Measurements from ENCODE around the gene IL1RAPL2. TPM values are rescaled to one million over a fixed set of nuclear protein-coding genes. Genes with fewer than 3 reads are reported as not detected.

IL1RAPL2 gene
- total RNA-seq, 1 donor from 2014 or later: not detected

DNA sequence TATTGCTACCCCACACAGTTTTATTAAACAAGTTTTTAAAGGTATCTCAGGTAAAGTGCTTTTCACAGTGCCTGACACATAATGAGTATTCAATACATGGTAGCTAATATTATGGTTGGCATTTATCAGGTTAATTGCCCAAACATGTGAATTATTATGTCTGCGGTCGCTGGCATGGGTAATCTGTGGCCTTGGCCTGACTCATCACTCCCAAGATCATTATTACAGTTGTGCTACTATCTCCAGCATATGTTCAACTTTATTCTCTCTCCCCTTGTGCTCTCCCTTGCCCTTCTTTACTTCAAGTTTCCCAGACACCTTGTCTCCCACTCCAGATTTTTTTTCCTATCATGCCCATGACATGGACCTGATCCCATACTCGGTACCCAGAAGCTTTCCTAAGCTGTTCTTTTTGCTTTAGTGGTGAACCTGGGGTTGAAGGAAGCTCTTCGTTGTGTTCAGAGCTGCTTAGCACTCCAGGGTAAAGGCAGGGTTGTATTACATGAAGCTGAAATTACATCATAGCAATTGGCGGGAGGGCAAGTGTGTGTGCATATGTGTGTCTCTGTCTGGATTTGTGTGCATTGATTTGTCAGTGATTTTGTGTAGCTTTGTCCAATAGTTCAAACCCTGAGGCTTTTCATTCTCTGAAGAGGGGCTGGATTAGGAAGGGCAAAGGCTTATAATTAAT lies 1079.8 kb downstream of the IL1RAPL2 start:
- no peaks in the 10 kb centered on the region for H3K4me1 ChIP-seq
- H3K4me2 ChIP-seq: no peak overlapping the region
- no peak for DNase-seq (ENCODE audit: low spot score)
- H3K4me3 ChIP-seq: no peak overlapping the region
- no peak overlapping the region for H3K27ac Mint-ChIP-seq
- H3K36me3 Mint-ChIP-seq: no peaks in the 10 kb centered on the region
- H3K79me2 ChIP-seq (ENCODE audit: low read depth): no peaks in the 10 kb centered on the region
- H3K27me3 ChIP-seq: no peaks in the 10 kb centered on the region
- H3F3A ChIP-seq (ENCODE audit: low read depth): no peaks in the 10 kb centered on the region
- H3K36me3 ChIP-seq: no peaks in the 10 kb centered on the region
- H3K9ac ChIP-seq: no peak overlapping the region
- H3K9me3 Mint-ChIP-seq: no peaks in the 10 kb centered on the region
- TF ChIP-seq EZH2 (IDR thresholded peaks at IDR 0.05): no peak
- TF ChIP-seq, protein P1, sequence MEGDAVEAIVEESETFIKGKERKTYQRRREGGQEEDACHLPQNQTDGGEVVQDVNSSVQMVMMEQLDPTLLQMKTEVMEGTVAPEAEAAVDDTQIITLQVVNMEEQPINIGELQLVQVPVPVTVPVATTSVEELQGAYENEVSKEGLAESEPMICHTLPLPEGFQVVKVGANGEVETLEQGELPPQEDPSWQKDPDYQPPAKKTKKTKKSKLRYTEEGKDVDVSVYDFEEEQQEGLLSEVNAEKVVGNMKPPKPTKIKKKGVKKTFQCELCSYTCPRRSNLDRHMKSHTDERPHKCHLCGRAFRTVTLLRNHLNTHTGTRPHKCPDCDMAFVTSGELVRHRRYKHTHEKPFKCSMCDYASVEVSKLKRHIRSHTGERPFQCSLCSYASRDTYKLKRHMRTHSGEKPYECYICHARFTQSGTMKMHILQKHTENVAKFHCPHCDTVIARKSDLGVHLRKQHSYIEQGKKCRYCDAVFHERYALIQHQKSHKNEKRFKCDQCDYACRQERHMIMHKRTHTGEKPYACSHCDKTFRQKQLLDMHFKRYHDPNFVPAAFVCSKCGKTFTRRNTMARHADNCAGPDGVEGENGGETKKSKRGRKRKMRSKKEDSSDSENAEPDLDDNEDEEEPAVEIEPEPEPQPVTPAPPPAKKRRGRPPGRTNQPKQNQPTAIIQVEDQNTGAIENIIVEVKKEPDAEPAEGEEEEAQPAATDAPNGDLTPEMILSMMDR (IDR thresholded peaks at IDR 0.05): no peak
- no peak for TF ChIP-seq EZH2phosphoT487 (IDR thresholded peaks at IDR 0.05)
- H4K20me1 ChIP-seq (ENCODE audit: low read depth): no peaks in the 10 kb centered on the region
- no peaks in the 10 kb centered on the region for H3K27me3 Mint-ChIP-seq (ENCODE audit: insufficient read depth, low read depth)
- no peak overlapping the region for H3K27ac ChIP-seq
- no peaks in the 10 kb centered on the region for H3K4me1 Mint-ChIP-seq
- H3K4me3 Mint-ChIP-seq: no peak overlapping the region
- H2AFZ ChIP-seq (replicated peaks): no peak overlapping the region
- no peaks in the 10 kb centered on the region for H3K9me3 ChIP-seq (ENCODE audit: low read depth)

DNA sequence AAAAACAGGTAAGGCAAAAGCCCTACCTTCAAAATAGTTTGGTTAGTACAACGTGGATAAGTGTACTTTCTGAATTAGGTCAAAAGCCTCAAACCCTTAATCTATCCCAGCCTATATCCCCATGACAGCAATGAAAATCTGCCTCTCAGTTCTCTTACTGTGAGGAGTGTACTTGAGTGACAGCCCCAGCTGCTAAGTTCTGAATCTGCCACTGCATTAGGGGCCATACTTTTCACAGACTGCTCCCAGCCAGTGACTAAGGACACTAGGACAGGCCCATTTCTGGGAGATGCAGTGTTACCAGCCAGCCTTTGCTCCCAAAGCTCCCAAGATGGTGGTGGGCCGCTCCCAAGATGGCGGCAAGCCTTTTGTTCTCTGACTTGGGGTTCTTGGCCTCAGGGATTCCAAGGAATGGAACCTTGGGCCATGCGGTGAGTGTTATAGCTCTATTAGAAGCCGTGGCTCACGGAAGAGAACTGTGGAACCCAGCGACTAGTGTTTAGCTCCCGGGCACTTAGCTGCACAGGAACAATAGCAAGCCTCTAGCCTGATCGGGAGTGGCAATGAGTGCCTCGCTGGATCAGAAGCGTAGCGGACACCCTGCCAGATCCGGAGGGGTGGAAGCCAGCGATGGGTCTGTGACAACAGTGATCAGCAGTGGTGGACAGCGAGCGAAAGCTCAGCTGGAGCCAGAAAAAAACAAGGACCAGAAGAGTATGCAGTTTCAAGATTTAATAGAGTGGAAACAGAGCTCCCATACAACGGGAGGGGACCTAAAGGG lies 1080.8 kb downstream of the IL1RAPL2 start:
- TF ChIP-seq, protein P1 (IDR thresholded peaks at IDR 0.05): no peak
- no peak for TF ChIP-seq EZH2phosphoT487 (IDR thresholded peaks at IDR 0.05)
- TF ChIP-seq EZH2 (IDR thresholded peaks at IDR 0.05): no peak
- no peaks in the 10 kb centered on the region for H3K4me1 Mint-ChIP-seq
- H3K27ac Mint-ChIP-seq: no peak overlapping the region
- H3K4me1 ChIP-seq: no peaks in the 10 kb centered on the region
- no peaks in the 10 kb centered on the region for H3K36me3 Mint-ChIP-seq
- H3K9me3 ChIP-seq (ENCODE audit: low read depth): no peaks in the 10 kb centered on the region
- H3K27me3 Mint-ChIP-seq (ENCODE audit: insufficient read depth, low read depth): no peaks in the 10 kb centered on the region
- DNase-seq (ENCODE audit: low spot score): no peak
- no peaks in the 10 kb centered on the region for H3K79me2 ChIP-seq (ENCODE audit: low read depth)
- H3K36me3 ChIP-seq: no peaks in the 10 kb centered on the region
- no peak overlapping the region for H3K4me3 Mint-ChIP-seq
- no peaks in the 10 kb centered on the region for H3F3A ChIP-seq (ENCODE audit: low read depth)
- H3K27me3 ChIP-seq: no peaks in the 10 kb centered on the region
- no peak overlapping the region for H3K27ac ChIP-seq
- no peaks in the 10 kb centered on the region for H4K20me1 ChIP-seq (ENCODE audit: low read depth)
- H3K4me2 ChIP-seq: no peak overlapping the region
- no peak overlapping the region for H3K4me3 ChIP-seq
- H3K9ac ChIP-seq: no peak overlapping the region
- no peaks in the 10 kb centered on the region for H3K9me3 Mint-ChIP-seq
- H2AFZ ChIP-seq (replicated peaks): no peak overlapping the region

DNA sequence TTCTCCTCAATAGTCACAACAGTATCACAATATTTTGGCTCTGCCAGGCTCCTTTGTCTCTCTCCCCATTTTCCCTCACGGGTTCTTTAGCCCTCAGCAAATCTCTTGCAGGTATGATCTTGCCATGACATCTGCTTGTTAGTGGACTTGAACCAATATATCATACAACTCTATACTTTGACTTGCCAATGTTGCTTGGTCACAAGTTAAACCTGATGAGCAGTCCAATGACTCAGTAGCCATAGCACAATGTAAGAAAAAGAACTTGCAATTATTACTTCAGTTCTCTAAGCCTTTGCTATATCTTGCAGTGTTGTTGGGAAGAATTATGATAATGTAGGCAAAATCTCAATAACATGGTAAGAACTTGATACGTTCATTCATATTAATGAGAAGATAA lies 1081.8 kb downstream of the IL1RAPL2 start:
- Histone ChIP-seq H3K4me3 (no peak overlapping the region), H3F3A (ENCODE audit: low read depth) (no peaks in the 10 kb centered on the region), H4K20me1 (ENCODE audit: low read depth) (no peaks in the 10 kb centered on the region), H3K27ac (no peak overlapping the region), H2AFZ (replicated peaks) (no peak overlapping the region), H3K4me2 (no peak overlapping the region), H3K79me2 (ENCODE audit: low read depth) (no peaks in the 10 kb centered on the region), H3K9me3 (ENCODE audit: low read depth) (peaks cover 4% of the 10 kb centered on the region), H3K4me1 (no peaks in the 10 kb centered on the region), H3K27me3 (no peaks in the 10 kb centered on the region), H3K9ac (no peak overlapping the region), H3K36me3 (no peaks in the 10 kb centered on the region)
- no peaks in the 10 kb centered on the region for H3K27me3 Mint-ChIP-seq (ENCODE audit: insufficient read depth, low read depth)
- no peak for DNase-seq (ENCODE audit: low spot score)
- TF ChIP-seq EZH2 (IDR thresholded peaks at IDR 0.05): no peak
- no peak for TF ChIP-seq EZH2phosphoT487 (IDR thresholded peaks at IDR 0.05)
- TF ChIP-seq, protein P1 (IDR thresholded peaks at IDR 0.05): no peak
- no peak overlapping the region for H3K27ac Mint-ChIP-seq
- H3K36me3 Mint-ChIP-seq: no peaks in the 10 kb centered on the region
- H3K4me1 Mint-ChIP-seq: no peaks in the 10 kb centered on the region
- no peaks in the 10 kb centered on the region for H3K9me3 Mint-ChIP-seq
- no peak overlapping the region for H3K4me3 Mint-ChIP-seq

Measured in neural progenitor cell (in vitro differentiated cells).